ENCODE measurements around the gene CD209. TPM values are rescaled to one million over a fixed set of nuclear protein-coding genes. Genes with fewer than 3 reads are reported as not detected.
"Not testable (repeated sequence)": the region's sequence is repeated elsewhere in the genome, so short reads cannot be mapped to it uniquely, and the experiment has no call there.

Gene CD209
- total and polyA plus RNA-seq, 8 donors = 0.19 to 7.0 (median 0.48) TPM

DNA sequence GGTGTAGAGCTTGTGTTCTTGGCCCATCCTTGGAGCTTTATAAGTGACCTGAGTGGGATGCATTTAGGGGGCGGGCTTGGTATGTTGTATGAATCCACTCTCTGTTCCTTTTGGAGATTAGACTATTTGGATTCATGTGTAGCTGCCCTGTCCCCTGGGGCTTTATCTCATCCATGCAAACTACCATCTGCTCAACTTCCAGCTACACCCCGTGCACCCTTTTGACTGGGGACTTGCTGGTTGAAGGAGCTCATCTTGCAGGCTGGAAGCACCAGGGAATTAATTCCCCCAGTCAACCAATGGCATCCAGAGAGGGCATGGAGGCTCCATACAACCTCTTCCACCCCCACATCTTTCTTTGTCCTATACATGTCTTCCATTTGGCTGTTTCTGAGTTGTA lies 21.8 kb upstream of the CD209 start:
- no peak for ATAC-seq

DNA sequence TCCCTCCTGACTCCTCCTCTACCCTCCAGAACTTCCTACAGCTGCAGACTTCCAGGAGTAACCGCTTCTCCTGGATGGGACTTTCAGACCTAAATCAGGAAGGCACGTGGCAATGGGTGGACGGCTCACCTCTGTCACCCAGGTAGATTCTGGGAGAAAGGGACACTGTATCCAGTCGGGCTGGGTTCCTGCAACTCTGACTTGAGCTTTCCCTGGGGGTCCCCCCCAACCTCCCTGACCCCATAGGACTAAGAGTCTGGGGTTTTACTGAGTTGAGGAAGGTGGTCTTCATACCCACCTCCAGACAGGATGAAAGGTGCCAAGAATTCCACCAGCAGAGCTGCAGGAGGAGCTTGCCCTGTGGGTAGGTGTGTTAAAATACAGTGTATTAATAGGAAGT lies 20.2 kb upstream of the CD209 start:
- TF ChIP-seq, protein P1, sequence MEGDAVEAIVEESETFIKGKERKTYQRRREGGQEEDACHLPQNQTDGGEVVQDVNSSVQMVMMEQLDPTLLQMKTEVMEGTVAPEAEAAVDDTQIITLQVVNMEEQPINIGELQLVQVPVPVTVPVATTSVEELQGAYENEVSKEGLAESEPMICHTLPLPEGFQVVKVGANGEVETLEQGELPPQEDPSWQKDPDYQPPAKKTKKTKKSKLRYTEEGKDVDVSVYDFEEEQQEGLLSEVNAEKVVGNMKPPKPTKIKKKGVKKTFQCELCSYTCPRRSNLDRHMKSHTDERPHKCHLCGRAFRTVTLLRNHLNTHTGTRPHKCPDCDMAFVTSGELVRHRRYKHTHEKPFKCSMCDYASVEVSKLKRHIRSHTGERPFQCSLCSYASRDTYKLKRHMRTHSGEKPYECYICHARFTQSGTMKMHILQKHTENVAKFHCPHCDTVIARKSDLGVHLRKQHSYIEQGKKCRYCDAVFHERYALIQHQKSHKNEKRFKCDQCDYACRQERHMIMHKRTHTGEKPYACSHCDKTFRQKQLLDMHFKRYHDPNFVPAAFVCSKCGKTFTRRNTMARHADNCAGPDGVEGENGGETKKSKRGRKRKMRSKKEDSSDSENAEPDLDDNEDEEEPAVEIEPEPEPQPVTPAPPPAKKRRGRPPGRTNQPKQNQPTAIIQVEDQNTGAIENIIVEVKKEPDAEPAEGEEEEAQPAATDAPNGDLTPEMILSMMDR (IDR thresholded peaks at IDR 0.05) = no peak
- H3K27me3 ChIP-seq = no peaks in the 10 kb centered on the region
- H3K27ac ChIP-seq = no peak overlapping the region
- no peak for ATAC-seq
- intact Hi-C loops (cut with DNase I) = no loop called here
- 74 to 85% methylated on average over 4 of the region's 4 CpGs for WGBS, 2 donors
- no peaks in the 10 kb centered on the region for H3K9me3 ChIP-seq
- no peaks in the 10 kb centered on the region for H3K36me3 ChIP-seq
- no peak for FAIRE-seq
- no peak overlapping the region for H3K4me3 ChIP-seq
- H3K4me1 ChIP-seq = no peaks in the 10 kb centered on the region
- DNase-seq = no peak

More for the DNA sequence above, 21.8 kb upstream of the CD209 start:
- no peak overlapping the region for H3K27ac ChIP-seq
- intact Hi-C loops (cut with DNase I) = no loop called here
- no peak overlapping the region for H3K4me3 ChIP-seq
- no peaks in the 10 kb centered on the region for H3K36me3 ChIP-seq
- H3K4me1 ChIP-seq = no peaks in the 10 kb centered on the region
- 52 to 56% methylated on average over 2 of the region's 2 CpGs for WGBS, 2 donors
- FAIRE-seq = no peak
- H3K27me3 ChIP-seq = no peaks in the 10 kb centered on the region
- DNase-seq = no peak
- no peaks in the 10 kb centered on the region for H3K9me3 ChIP-seq
- TF ChIP-seq, protein P1 (IDR thresholded peaks at IDR 0.05) = no peak

DNA sequence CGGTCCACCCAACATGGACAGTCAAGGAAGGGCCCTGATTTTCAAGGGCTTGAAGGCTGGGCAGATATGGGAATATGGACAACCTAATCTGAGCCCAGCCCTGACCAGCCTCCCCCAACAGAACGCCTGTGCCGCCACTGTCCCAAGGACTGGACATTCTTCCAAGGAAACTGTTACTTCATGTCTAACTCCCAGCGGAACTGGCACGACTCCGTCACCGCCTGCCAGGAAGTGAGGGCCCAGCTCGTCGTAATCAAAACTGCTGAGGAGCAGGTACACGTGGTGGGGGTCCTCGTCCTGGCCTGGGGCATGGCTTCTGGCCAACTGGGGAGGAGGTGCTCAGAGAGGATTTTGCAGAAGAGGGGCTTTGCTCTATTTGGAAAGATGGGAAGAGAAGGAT lies 19.2 kb upstream of the CD209 start:
- DNase-seq (no peak), FAIRE-seq (no peak), ATAC-seq (no peak)
- no peaks in the 10 kb centered on the region for H3K27me3 ChIP-seq
- H3K4me1 ChIP-seq = no peaks in the 10 kb centered on the region
- H3K9me3 ChIP-seq = no peaks in the 10 kb centered on the region
- TF ChIP-seq, protein P1 (IDR thresholded peaks at IDR 0.05) = no peak
- 66 to 71% methylated on average over 11 of the region's 11 CpGs for WGBS, 2 donors
- no peak overlapping the region for H3K27ac ChIP-seq
- intact Hi-C loops (cut with DNase I) = no loop called here
- H3K36me3 ChIP-seq = no peaks in the 10 kb centered on the region
- no peak overlapping the region for H3K4me3 ChIP-seq

DNA sequence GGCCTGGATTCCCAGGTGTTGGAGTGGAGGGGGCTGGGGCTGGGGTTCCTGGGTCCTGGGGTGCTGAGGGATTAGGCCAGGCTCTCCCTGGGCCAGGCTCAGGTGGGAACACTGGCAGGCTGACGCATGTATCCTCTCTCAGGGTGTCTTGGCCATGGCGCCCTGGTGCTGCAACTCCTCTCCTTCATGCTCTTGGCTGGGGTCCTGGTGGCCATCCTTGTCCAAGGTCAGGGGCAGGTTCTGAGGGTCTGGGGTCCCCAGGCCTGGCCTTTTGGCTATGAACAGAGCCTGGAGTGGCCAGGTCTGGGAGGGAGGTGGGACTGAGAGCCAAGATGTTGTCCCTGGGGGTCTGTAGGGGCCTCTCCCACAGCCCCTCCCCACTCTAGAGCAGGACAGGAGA lies 17.7 kb upstream of the CD209 start:
- H3K4me3 ChIP-seq; intact Hi-C loops (cut with DNase I); H3K9me3 ChIP-seq; H3K27me3 ChIP-seq; H3K36me3 ChIP-seq; FAIRE-seq; DNase-seq; H3K4me1 ChIP-seq; ATAC-seq; H3K27ac ChIP-seq: not testable (repeated sequence)
- 75 to 89% methylated on average over 2 of the region's 2 CpGs for WGBS, 2 donors

DNA sequence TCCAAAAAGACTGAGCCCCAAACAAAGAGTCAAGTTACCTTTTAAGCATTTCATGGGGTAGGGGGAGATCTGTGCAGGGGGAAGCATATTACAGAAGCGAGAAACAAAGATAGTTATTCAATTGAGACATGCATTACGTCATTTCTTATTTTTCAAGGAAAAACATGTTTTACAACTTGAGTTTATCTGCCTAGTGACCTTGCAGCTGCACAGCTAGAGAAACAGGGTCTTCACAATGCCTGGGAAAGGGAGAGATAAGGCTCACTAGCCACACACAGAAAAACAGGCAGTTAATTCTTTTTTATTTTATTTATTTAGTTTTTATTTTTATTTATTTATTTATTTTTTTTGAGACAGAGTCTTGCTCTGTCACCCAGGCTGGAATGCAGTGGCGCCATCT lies 16.8 kb upstream of the CD209 start:
- not testable (repeated sequence) for ATAC-seq

DNA sequence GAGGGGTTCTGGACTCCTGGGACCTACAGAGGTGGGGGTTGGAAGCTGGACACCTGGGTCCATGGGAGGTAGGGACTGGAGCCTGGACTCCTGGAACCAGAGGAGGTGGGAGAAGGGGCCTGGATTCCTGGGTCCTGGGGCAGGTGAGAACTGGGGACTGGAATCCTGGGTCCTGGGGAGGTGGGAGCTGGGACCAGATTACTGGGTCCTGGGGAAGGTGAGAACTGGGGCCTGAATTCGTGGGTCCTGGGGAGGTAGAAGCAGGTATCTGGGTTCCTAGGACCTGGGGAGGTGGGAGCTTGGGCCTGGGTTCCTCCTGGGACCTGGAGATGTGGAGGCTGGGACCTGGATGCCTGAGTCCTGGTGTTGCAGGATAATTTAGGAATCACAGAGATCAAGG lies 16.4 kb upstream of the CD209 start:
- no peaks in the 10 kb centered on the region for H3K36me3 ChIP-seq
- FAIRE-seq (no peak), ATAC-seq (no peak), DNase-seq (no peak)
- 34 to 64% methylated on average over 1 of the region's 1 CpG for WGBS, 2 donors
- H3K27me3 ChIP-seq = no peaks in the 10 kb centered on the region
- intact Hi-C loops (cut with DNase I) = no loop called here
- no peak overlapping the region for H3K4me3 ChIP-seq
- H3K4me1 ChIP-seq = no peaks in the 10 kb centered on the region
- H3K27ac ChIP-seq = no peak overlapping the region
- TF ChIP-seq, protein P1 (IDR thresholded peaks at IDR 0.05) = no peak
- H3K9me3 ChIP-seq = no peaks in the 10 kb centered on the region

More for the DNA sequence above, 16.8 kb upstream of the CD209 start:
- H3K4me1 ChIP-seq; FAIRE-seq; H3K27me3 ChIP-seq; H3K27ac ChIP-seq; H3K36me3 ChIP-seq; H3K9me3 ChIP-seq; DNase-seq; intact Hi-C loops (cut with DNase I); H3K4me3 ChIP-seq: not testable (repeated sequence)
- 46 to 65% methylated on average over 3 of the region's 3 CpGs for WGBS, 2 donors
